GM18505 (cell line): ENCODE measurements around the gene GPR17.

Experiments
- ATAC-seq: cut with Tn5 transposase; IDR thresholded peaks from one replicate; pipeline ENCODE4 v1.9.1; 2021; ENCODE audit not compliant: unreplicated experiment
- POLR2A ChIP-seq: IDR thresholded peaks from 4 replicates; pipeline ENCODE4 v1.6.1; 2011; ENCODE audit warnings: borderline replicate concordance; ENCODE audit not compliant: insufficient read depth, insufficient read length; ENCODE audit errors: extremely low read depth

GPR17 gene

DNA sequence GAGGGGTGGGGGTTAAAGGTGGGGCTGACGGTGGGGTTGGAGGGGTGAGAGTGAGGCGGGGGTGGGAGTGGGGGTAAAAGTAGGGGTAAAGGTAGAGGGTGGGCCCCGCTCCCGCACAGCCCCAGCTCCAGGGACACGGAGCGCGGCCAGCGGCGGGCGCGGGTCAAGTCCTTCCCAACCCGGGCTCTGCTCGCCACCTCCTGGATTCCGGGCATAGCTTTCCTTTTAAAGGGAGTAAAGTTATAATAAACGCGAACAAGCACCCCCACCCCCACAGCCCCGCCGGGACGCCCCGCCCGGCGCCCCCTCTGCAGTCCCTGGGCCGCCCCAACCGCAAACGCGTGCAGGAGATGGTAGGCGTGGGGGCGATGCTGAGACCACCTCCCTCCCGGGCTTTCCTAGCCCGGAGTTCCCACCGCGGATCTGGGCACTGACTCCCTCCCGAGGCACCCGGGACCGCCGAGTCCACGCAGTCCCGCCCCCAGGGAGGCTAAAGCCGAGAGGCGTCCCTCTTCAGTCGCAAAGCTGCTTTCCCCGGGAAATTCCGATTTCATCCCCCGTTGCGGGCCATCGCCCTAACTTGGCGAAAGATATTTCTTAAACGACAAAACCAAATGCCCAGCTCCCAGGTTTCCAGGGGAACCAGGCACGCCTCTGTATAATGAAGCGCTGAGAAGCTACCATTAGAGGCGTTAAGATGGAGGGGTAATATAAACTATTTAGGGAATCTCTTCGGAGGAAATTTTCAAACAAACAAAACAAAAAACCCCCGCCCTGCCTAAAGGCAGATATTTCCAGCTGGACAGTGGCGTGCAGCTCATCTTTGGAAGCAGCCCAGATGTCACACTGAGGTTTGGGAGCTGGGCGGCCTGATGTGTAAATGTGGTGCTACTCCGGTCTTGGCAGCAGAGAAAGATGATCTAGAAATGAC, 29.6 kb downstream of the GPR17 start, which contains the start of gene LIMS2:
TSS of gene LIMS2 (minus strand) at position 200 of the 931 bp plus-strand sequence. CDS start 506 bp downstream, outside the sequence.
- no peak for TF ChIP-seq POLR2A
- ATAC-seq = no peak

DNA sequence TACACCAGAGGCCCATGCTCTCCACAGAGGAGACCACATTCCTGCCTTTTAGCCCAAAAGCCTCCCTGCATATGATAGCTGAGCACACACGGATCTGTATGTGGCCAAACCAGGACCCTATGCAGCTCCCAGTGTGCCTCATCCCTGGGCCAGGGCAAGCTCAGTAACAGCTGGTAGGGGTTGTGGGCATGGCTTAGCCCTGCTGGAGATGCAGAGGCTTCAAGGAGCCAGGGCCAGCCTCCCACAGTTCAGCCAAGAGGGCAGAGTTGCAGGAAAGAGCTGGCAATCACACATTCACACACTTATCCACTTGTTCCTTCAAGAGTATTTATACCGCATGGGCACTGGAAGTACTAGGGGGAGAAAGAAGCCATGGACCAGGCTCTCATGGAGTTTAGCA, 31.0 kb downstream of the GPR17 start:
- TF ChIP-seq POLR2A = no peak
- no peak for ATAC-seq

DNA sequence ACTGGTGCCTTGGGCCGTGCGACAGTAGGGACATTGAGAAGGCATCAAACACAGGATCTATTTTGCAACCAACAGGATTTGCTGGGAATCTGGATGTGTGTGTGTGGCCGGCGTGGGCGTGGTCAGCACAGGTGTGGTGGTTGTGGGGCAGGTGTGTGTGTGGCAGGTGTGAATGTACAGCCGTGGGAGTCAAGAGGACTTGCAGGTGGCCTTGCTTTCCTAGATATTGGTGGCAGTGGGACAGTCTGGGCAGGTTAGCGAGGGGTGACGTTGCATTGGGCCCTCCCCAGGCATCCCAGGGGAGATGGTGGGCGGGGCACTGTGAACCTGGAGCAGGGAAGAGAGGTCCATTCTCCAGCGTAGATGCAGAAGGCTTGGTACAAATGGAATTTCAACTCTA, 32.6 kb downstream of the GPR17 start:
- no peak for TF ChIP-seq POLR2A
- ATAC-seq = no peak

DNA sequence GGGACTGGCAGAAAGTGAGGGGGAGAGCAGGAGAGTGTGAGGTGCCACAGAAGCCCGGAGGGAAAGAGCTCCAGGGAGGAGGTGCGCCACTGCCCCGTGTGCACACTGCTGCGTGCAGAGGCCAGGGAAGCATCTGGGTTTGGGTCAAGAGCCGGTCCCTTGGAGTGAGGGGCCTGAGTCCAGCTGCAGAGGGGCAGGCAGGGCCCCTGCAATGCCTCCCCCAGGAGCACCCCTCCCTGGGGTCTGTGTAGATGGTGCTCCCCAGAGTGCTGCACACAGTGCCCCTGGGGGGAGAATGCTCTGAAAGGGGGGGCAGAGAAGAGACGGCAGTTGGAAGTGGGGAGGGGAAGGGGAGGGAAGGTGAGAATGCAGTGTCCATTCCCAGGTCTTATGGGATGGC, 33.0 kb downstream of the GPR17 start:
- no peak for TF ChIP-seq POLR2A
- ATAC-seq = no peak

DNA sequence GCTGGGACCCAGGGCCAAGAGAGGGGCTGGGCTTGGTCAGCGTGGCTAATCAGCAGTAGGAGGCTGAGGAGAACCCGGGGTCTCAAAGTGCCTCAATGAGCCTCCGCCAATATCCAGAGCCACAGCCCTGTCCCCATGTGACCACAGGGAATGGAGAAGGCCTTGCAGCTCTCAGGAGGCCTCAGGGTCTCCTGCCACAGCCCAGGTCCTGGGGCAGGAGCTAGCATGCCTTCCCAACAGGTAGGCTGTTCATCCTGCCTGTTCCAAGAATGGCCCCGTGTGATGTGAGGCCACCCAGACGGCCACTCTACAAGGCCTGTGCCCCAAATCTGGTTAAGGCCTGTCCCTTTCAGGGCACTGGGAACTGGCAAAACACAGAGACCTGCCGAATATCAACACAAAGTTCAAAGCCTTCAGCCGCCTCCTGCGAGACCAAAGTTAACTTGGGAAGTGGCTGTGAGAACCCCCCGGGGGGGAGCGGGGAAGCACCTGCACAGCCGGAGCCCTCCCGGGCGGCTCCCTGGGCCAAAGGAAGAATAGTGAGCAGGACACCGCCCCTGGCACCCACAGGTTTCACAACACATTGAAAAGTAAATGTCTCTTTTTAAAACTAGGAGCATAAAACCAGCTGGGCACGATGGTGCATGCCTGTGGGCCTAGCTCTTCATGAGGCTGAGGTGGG, 33.9 kb downstream of the GPR17 start:
- TF ChIP-seq POLR2A = no peak
- no peak for ATAC-seq

DNA sequence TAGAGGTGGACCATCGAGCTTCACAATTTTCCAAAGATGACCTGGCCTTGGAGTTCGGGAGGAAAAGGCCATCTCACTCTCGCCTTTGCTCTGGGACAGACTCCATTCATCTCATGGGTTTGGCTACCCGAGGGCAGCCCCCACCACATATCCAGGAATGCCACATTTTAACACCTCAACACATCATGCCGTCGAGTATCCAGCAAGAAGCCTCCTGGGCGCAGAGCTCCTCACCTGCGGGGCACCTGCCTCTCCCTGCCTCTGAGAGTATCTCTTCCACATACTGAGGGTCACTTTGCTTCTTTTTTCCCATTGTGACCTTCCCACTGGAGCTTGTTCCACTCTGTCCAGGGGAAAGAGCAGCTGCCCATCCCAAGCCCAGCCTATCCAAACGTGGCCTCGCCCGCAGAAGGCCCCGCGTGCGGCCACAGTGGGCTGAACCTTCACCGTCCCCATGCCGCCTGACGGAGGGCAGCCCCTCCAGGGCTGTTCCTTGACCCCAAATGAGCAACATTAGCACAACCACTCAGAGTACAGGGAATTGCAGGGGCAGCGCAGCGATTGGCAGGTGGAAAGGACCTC, 34.8 kb downstream of the GPR17 start:
- no peak for TF ChIP-seq POLR2A
- no peak for ATAC-seq

DNA sequence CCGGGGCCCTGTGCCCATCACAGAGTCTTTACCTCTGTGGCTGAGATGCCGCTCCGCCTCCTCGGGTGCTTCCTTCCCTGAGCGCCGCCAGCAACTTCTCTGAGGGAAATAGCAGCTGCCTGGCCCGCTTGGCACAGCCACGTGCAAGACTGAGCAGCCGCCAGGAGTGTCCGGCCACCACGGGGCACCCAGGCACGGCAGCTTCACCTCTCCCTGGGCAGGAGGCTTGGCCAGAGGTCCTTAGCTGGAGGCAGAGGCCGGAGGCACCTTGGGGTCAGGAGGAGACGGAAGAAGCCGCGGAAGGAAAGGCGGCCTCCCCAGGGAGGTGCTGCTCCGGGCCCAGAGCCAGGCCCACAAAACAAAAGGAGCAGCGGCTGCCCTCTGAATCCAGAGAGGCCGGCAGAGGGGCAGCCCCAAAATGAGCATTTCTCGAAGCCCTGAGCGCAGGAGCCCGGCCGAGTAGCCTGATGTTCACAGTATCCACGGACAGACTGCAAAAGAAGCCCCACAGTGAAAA, 35.4 kb downstream of the GPR17 start:
- no peak for ATAC-seq
- no peak for TF ChIP-seq POLR2A

DNA sequence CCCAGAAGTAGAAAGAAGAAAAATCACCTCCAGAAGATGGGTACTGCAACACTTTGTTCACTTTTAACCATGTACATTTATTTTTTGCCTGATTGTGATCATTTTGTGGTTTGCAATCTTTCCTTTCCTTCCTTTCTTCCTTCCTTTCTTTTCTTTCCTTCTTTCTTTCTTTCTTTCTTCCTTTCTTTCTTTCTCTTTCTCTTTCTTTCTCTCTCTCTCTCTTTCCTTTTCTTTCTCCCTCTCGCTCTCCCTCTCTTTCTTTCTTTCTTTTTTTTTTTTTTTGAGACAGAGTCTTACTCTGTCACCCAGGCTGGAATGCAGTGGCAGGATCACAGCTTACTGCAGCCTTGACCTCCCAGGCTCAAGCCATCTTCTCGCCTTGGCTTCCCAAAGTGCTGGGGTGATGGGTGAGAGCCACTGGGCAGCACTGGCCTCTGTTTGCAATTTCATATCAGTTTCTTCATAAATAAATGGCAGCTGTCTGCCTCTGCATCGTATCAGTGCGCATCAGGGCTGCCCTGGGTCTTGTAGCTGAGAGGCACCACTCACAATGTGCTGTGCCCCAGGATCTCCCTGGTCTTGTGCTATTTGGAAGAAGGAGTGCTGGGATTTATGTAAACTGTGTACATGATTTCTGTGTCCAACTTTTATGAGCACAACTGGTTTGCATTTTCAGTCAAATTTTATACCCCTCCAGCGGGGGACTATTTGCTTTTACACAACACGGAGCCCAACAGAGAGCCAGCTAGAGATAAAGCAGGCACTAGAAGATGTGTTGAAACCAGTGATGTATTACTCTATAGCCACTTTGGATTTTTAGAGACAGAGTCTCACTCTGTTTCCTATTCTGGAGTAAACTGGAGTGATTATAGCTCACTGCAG, 36.3 kb downstream of the GPR17 start:
- no peak for TF ChIP-seq POLR2A
- no peak for ATAC-seq

DNA sequence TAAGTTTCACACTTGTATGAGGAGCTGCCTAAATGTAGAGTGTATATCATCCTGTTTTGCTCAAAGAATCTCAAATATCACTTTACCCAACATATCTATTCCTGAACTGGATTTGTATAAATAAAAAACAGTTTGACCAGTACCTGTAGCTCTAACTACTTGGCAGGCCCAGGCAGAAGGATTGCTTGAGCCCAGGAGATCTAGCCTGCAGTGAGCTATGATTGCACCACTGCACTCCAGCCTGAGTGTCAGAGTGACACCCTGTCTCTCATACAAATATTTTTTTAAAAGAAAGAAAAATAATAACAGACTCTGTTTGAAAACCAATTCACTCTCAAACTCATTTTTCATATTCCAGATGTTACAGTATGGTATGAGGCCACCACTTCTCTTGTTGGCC, 37.1 kb downstream of the GPR17 start:
- no peak for TF ChIP-seq POLR2A
- ATAC-seq = no peak

DNA sequence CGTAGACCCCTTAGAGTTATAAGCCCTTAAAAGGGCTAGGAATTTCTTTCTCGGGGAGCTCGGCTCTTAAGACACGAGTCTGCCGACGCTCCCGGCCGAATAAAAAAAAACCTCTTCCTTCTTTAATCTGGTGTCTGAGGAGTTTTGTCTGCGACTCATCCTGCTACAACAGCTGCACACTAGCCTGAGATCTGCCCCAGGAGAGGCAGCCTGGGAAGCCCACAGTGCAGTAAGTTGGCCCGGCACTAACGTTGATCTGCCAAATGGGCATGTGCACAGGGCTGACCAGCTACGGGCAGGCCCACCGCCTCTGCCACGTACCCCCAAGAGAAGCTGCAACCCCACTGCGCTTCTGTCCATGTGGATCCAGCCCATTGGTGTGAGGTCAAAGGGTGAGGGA, 37.8 kb downstream of the GPR17 start:
- ATAC-seq = no peak
- no peak for TF ChIP-seq POLR2A

DNA sequence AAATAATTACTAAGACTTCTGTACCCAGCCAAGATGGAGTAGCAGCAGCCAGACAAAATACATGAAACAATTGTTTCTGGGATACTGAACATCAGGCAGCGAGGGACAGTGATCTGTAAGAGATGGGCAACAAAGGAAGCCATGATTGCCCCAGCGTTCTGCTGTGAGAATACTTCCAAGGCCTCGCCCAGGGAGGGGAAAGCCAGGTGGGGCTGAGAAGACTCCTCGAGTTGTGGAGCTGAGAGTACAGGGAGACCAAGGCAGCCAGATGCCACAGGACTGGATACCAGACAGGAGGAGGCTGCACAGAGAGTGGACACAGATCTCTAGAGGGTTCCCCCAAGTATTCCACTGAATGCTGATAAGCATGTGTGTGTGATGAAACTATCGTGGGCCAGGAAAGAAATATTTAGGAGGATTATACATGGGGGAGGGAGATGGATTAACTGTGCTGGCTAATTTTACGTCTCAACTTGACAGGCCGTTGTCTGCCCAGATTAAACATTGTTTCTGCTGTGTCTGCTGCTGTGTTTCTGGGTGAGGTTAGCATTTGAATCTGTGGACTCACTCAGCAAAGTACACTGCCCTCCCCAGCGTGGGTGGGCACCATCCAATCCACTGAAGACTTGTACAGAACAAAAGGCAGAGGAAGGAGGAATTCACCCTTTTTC, 39.6 kb downstream of the GPR17 start:
- ATAC-seq = no peak
- TF ChIP-seq POLR2A = no peak

DNA sequence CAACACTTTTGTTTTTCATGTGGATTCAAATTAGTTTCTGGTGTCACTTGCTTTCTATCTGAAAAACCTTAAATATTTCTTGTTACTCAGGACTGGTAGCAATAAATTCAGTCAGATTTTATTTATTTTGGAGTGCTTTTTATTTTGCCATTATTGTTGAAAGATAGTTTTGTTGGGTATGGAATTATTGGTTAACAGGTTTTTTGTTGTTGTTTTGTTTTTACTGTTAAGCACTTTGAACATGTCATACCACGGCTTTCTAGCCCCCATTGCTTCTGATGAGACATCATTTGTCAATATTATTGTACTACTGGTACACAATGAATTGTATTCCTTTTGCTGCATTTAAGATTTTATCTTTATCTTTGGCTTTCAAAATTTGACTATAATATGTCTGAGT, 42.5 kb downstream of the GPR17 start:
- TF ChIP-seq POLR2A = no peak

More for the DNA sequence above, 42.5 kb downstream of the GPR17 start:
- ATAC-seq = no peak
